Transverse colon (tissue), 3 donors: Measurements from ENCODE around the gene MYO7B.

ENCODE experiments used
- CTCF ChIP-seq, 5 experiments: fragments of 200-600 bp in 3 of 5; fragments of 450-650 bp in 2 of 5; sonication (generic) in 3 of 5; IDR thresholded peaks; 1 replicate in 2 of 5; 2 replicates in 3 of 5; pipeline ENCODE4 v1.5.1; 2016 to 2017; ENCODE audit warnings: antibody characterized with exemption in 5 of 5, inconsistent platforms in 3 of 5, mild to moderate bottlenecking in 2 of 5, moderate library complexity in 1 of 5
- POLR2A ChIP-seq: fragments of 450-650 bp; IDR thresholded peaks from one replicate; pipeline ENCODE4 v1.6.1; 2016; ENCODE audit warnings: antibody characterized with exemption, mild to moderate bottlenecking, moderate library complexity

- no peak for TF ChIP-seq CTCF (IDR thresholded peaks at IDR 0.05)
- no peak for TF ChIP-seq POLR2A
These were observed 61.0 kb downstream of the MYO7B start for GRCh38 chr2:127596311-127597045.
